ENCODE results near the gene TRPV6. TPM values are rescaled to one million over a fixed set of nuclear protein-coding genes. Genes with fewer than 3 reads are reported as not detected.

The TRPV6 gene
- not detected for total RNA-seq
- polyA plus RNA-seq, result under 1 TPM in 2 of 3 donors, not detected in 1; 0.19 to 0.60 TPM

DNA sequence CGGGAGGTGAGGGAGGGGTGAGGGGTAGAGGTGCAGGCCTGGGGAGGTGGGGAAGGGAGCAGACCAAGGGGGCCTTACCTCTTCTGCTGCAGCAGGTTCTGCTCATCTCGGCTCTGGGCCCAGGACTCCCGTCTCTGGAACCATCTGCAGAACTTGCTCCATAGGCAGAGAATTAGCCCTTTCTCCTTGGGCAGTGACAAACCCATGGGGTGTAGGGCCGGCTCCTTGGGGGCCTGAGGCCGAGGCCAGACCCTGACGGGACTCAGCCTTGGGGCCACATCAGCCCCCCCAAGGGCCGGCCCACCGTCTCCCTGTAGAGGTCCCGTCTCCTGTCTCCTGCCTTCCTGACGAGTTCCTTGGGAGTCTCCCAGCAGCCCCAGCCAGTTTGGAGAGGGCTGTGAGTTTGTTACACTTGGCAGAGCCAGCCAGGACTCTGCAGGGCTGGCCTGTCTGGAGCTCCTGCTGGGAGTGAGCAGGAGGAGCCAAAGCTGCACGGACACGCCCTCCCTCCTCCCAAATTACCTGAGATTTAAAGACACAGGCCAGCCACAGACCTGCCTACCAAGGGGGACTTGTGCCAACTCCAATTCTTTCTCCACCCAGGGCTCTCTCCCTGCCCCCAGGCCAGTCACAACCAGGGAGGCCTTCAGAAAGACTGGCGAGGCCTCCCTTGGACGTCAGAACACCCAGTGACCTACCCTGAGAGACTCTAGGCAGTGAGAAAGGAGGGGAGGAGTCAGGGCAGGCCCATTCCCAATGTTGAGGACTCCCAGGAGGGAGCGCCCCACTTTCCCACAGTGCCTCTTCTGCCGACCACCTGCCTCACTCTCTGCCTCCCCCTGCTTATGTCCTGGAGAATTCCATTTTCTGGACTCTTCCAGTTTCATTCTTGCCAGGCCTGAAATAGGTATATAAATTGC lies at the start of gene TRPV6:
TSS of gene TRPV6 (minus strand) at position 435 of the 920 bp plus-strand sequence.
- H3K36me3 ChIP-seq, result no peaks in the 10 kb centered on the region
- 26 to 71% methylated on average over 16 of the region's 16 CpGs for WGBS, 2 donors
- H3K9me3 ChIP-seq, result no peaks in the 10 kb centered on the region
- intact Hi-C loops (cut with DNase I), result no loop called here
- no peak within 1 kb of the TSS for H3K27ac ChIP-seq
- no peak for DNase-seq
- TF ChIP-seq EP300 (IDR thresholded peaks at IDR 0.05) (no peak), POLR2AphosphoS5 (IDR thresholded peaks at IDR 0.05) (no peak), POLR2A (IDR thresholded peaks at IDR 0.05) (no peak)
- TF ChIP-seq, protein P1, sequence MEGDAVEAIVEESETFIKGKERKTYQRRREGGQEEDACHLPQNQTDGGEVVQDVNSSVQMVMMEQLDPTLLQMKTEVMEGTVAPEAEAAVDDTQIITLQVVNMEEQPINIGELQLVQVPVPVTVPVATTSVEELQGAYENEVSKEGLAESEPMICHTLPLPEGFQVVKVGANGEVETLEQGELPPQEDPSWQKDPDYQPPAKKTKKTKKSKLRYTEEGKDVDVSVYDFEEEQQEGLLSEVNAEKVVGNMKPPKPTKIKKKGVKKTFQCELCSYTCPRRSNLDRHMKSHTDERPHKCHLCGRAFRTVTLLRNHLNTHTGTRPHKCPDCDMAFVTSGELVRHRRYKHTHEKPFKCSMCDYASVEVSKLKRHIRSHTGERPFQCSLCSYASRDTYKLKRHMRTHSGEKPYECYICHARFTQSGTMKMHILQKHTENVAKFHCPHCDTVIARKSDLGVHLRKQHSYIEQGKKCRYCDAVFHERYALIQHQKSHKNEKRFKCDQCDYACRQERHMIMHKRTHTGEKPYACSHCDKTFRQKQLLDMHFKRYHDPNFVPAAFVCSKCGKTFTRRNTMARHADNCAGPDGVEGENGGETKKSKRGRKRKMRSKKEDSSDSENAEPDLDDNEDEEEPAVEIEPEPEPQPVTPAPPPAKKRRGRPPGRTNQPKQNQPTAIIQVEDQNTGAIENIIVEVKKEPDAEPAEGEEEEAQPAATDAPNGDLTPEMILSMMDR (IDR thresholded peaks at IDR 0.05), result no peak
- no peak within 1 kb of the TSS for H3K4me3 ChIP-seq
- H3K4me1 ChIP-seq, result no peaks in the 10 kb centered on the region
- H3K27me3 ChIP-seq, result peaks cover 0 to 5% (median 0%) of the 10 kb centered on the region in 3 donors

DNA sequence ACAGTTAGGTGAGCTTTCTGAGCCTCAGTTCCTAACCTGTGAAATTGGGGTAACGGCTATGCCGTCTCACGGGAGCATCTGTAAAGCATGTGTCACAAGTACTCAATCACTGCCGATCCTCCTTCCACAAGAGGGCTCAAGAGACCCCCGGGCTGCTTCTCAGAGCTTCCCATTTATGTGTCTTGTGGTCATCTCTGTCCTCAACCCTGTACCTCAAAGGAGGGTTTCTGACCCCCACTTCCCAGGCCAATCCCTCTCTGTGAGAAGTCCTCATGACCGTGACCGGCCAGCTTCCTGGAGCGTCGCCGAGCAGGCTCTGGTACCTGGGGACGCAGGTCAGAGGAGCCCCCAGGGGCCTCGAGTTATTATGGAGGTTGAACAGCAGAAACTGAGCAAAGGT lies 48.5 kb upstream of the TRPV6 start:
- intact Hi-C loops (cut with DNase I), result no loop called here
- no peaks in the 10 kb centered on the region for H3K9me3 ChIP-seq
- DNase-seq, result no peak
- no peaks in the 10 kb centered on the region for H3K4me1 ChIP-seq
- no peaks in the 10 kb centered on the region for H3K27me3 ChIP-seq
- WGBS, 2 donors, result 78 to 85% methylated on average over 12 of the region's 12 CpGs
- no peaks in the 10 kb centered on the region for H3K36me3 ChIP-seq
- no peak overlapping the region for H3K27ac ChIP-seq
- H3K4me3 ChIP-seq, result no peak overlapping the region
- no peak for TF ChIP-seq POLR2A (IDR thresholded peaks at IDR 0.05)
- no peak for TF ChIP-seq EP300 (IDR thresholded peaks at IDR 0.05)
- TF ChIP-seq, protein P1 (IDR thresholded peaks at IDR 0.05), result no peak

DNA sequence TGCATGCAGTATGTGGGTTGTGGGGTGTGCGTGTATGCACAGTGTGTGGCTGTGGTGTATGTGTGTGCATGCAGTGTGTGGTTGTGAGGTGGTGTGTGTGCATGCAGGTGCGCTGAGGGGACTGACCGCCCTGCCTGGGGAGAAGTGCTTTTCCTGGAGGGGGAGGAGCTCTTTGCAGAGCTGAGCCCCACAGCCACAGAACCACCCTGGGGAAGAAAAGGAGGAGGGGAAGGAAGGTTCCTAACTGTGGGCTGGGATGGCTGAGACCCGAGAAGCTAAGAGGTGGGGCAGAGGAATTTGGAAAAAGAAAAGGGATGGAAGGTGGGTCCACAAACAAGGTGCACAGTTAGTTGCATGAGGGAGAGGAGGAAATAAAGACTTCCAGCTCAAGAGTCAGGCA lies 48.1 kb upstream of the TRPV6 start, which contains the start of gene TRPV5:
TSS of gene TRPV5 (minus strand) at position 123 of the 400 bp plus-strand sequence. CDS start 287 bp downstream, outside the sequence.
- WGBS, 2 donors, result 68 to 71% methylated on average over 4 of the region's 4 CpGs
- no peak for TF ChIP-seq POLR2AphosphoS5 (IDR thresholded peaks at IDR 0.05)
- H3K36me3 ChIP-seq, result no peaks in the 10 kb centered on the region
- intact Hi-C loops (cut with DNase I), result no loop called here
- no peak for DNase-seq
- H3K27me3 ChIP-seq, result no peaks in the 10 kb centered on the region
- no peak within 1 kb of the TSS for H3K27ac ChIP-seq
- H3K4me3 ChIP-seq, result no peak within 1 kb of the TSS
- H3K9me3 ChIP-seq, result no peaks in the 10 kb centered on the region
- no peaks in the 10 kb centered on the region for H3K4me1 ChIP-seq

DNA sequence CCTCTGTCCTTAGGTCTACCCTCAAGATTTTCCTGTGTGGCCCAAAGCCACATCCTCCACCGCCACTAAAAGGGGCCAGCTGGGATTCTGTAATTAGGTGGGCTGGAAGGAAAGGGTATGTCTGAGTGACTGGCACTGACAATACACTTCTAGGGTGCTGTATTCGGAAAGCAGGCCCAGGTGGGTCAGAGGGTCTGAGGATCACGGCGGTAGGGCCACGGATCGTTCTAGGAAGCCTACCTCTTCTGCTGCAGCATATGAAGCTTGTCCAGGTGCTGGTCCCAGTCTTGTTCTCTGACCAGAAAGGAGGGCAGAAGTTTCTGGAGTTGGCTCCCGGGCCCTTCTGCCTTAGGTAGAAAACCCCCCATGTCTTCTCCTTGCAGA lies 47.5 kb upstream of the TRPV6 start:
- intact Hi-C loops (cut with DNase I), result no loop called here
- Histone ChIP-seq H3K36me3 (no peaks in the 10 kb centered on the region), H3K4me1 (no peaks in the 10 kb centered on the region), H3K27me3 (no peaks in the 10 kb centered on the region), H3K9me3 (no peaks in the 10 kb centered on the region), H3K4me3 (no peak overlapping the region), H3K27ac (no peak overlapping the region)
- no peak for TF ChIP-seq POLR2A (IDR thresholded peaks at IDR 0.05)
- TF ChIP-seq POLR2AphosphoS5 (IDR thresholded peaks at IDR 0.05), result no peak
- TF ChIP-seq EP300 (IDR thresholded peaks at IDR 0.05), result no peak
- TF ChIP-seq, protein P1 (IDR thresholded peaks at IDR 0.05), result no peak
- 87 to 92% methylated on average over 7 of the region's 7 CpGs for WGBS, 2 donors
- no peak for DNase-seq

DNA sequence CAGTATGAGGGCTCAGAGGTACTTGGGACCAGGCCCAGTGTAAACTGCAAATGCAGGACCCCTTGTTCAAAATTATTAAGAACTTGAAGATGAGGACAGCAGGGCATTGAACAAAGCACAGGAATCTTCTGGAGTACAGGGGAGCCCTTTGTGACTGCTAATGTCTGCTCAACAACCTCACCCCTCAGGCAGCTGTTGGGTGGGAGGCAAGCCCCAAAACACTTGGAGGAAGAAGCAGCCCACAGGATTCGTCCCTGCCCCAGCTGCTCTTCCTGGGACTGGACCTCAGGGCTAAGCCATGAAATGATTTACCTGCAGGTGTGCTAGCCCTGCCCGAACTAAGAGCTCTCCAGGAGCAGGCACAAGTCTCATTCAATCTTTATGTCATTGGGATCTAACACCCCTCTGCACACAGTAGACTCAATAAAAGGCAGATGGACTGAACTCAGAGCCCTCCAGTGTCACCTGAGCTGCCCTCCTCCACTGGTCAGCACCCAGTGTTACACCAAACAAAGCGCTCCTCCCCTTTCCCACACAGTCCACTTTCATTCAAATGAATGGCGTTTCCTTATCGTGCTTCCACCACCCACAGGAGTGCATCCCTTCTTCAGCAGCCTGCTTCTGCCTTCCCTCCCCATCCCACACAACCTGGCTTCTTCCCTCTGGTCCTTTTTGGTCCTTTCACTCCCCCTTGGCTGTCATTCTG lies 47.0 kb upstream of the TRPV6 start:
- no peaks in the 10 kb centered on the region for H3K27me3 ChIP-seq
- DNase-seq, result no peak
- H3K9me3 ChIP-seq, result no peaks in the 10 kb centered on the region
- H3K4me3 ChIP-seq, result no peak overlapping the region
- H3K4me1 ChIP-seq, result no peaks in the 10 kb centered on the region
- WGBS, 2 donors, result 55 to 64% methylated on average over 5 of the region's 5 CpGs
- no peaks in the 10 kb centered on the region for H3K36me3 ChIP-seq
- TF ChIP-seq EP300 (IDR thresholded peaks at IDR 0.05), result no peak
- TF ChIP-seq POLR2AphosphoS5 (IDR thresholded peaks at IDR 0.05), result no peak
- TF ChIP-seq, protein P1 (IDR thresholded peaks at IDR 0.05), result no peak
- no peak for TF ChIP-seq POLR2A (IDR thresholded peaks at IDR 0.05)
- no peak overlapping the region for H3K27ac ChIP-seq
- intact Hi-C loops (cut with DNase I), result no loop called here

All from sigmoid colon (tissue), 7 donors.